PC-3 (cell line): Measurements from ENCODE around the gene DNAJB2. TPM values are rescaled to one million over a fixed set of nuclear protein-coding genes. Genes with fewer than 3 reads are reported as not detected.
A peak's percentile ranks its signal among the peaks of the same experiment; 100 is the strongest.

ENCODE experiments used
- ATAC-seq: fragments of 200-7000 bp; cut with Tn5 transposase; 2 replicates; pipeline ENCODE4 v1.9.1; 2020; ENCODE audit warnings: mild to moderate bottlenecking, moderate library complexity
- BruUV-seq: library from RNA; stranded (reverse); fragments of 400-500 nt; replicated peaks from 2 replicates; lab custom pipeline; 2021; lab: Mats Ljungman, UMichigan
- CTCF ChIA-PET: fragments of 300-600 bp; sonication (Branson Sonifier 250); formaldehyde crosslinking; loops from one replicate; lab custom pipeline; 2022; ENCODE audit warnings: antibody characterized with exemption; lab: Charles Lee
- POLR2A ChIA-PET: fragments of 300-600 bp; sonication (Branson Sonifier 250); formaldehyde crosslinking; loops from one replicate; lab custom pipeline; 2022; ENCODE audit warnings: antibody characterized with exemption; ENCODE audit not compliant: unreplicated experiment; lab: Charles Lee
- DNase-seq: peaks from one replicate; pipeline ENCODE4 v3.0.0-alpha.2; 2015
- H2AFZ ChIP-seq: fragments of 300-600 bp; sonication (generic); 2 replicates; pipeline ENCODE4 v1.6.0; 2016; ENCODE audit warnings: antibody characterized with exemption, low read length
- H3F3A ChIP-seq: fragments of 300-600 bp; sonication (generic); one replicate; pipeline ENCODE4 v1.6.0; 2017; ENCODE audit warnings: antibody characterized with exemption, low read length, control low read depth, mild to moderate bottlenecking; ENCODE audit not compliant: unreplicated experiment
- H3K27ac ChIP-seq: fragments of 300-600 bp; sonication (generic); 2 replicates; pipeline ENCODE4 v1.5.1; 2016; ENCODE audit warnings: mild to moderate bottlenecking, low read length
- H3K27me3 ChIP-seq: fragments of 300-600 bp; sonication (generic); 2 replicates; pipeline ENCODE4 v1.6.1; 2016; ENCODE audit warnings: low read length, mixed read lengths
- H3K36me3 ChIP-seq: fragments of 300-600 bp; sonication (generic); 2 replicates; pipeline ENCODE4 v1.6.1; 2016; ENCODE audit warnings: low read depth, mixed run types, low read length, mixed read lengths
- H3K4me1 ChIP-seq: fragments of 300-600 bp; sonication (generic); 2 replicates; pipeline ENCODE4 v1.5.1; 2016; ENCODE audit warnings: low read length; ENCODE audit not compliant: insufficient read depth
- H3K4me2 ChIP-seq: fragments of 300-600 bp; sonication (generic); 2 replicates; pipeline ENCODE4 v1.6.0; 2016; ENCODE audit warnings: low read length
- H3K4me3 ChIP-seq: fragments of 300-600 bp; sonication (generic); 2 replicates; pipeline ENCODE4 v1.5.1; 2016; ENCODE audit warnings: mild to moderate bottlenecking, low read length, mixed read lengths
- H3K79me2 ChIP-seq: fragments of 300-600 bp; sonication (generic); 2 replicates; pipeline ENCODE4 v1.6.1; 2017; ENCODE audit warnings: low read length, mixed read lengths
- H3K9ac ChIP-seq: fragments of 300-600 bp; sonication (generic); 2 replicates; pipeline ENCODE4 v1.6.0; 2016; ENCODE audit warnings: mild to moderate bottlenecking, low read length
- H3K9me2 ChIP-seq: fragments of 300-600 bp; sonication (generic); replicated peaks from 2 replicates; pipeline ENCODE4 v1.6.1; 2016; ENCODE audit warnings: mixed run types, low read length, mixed read lengths
- H3K9me3 ChIP-seq: fragments of 300-600 bp; sonication (generic); 2 replicates; pipeline ENCODE4 v1.6.1; 2016; ENCODE audit warnings: low read length, mixed read lengths
- H4K20me1 ChIP-seq: fragments of 300-600 bp; sonication (generic); 2 replicates; pipeline ENCODE4 v1.6.1; 2016; ENCODE audit warnings: low read length, mixed read lengths
- EZH2 ChIP-seq: fragments of 300-600 bp; sonication (generic); IDR thresholded peaks from one replicate; pipeline ENCODE4 v1.6.1; 2017; ENCODE audit warnings: antibody characterized with exemption, mild to moderate bottlenecking, low read length; ENCODE audit not compliant: unreplicated experiment
- EZH2phosphoT487 ChIP-seq: fragments of 300-600 bp; sonication (generic); IDR thresholded peaks from 2 replicates; pipeline ENCODE4 v1.6.1; 2018; ENCODE audit warnings: mild to moderate bottlenecking, antibody characterized with exemption, low read length, borderline replicate concordance
- intact Hi-C: fragments of 100-400 bp; cut with micrococcal nuclease; formaldehyde crosslinking; loops from 2 replicates; pipeline ENCODE4 v1.9.0; 2023
- total RNA-seq: library from RNA; depleted of rRNA; stranded (reverse); fragments of >200 nt; gene quantifications from 2 replicates; pipeline ENCODE4 v1.2.3, GENCODE V29; 2014
- TF ChIP-seq, protein P1 (sequence below): fragments of 300-600 bp; sonication (generic); conservative IDR thresholded peaks from 2 replicates; pipeline ENCODE4 v1.5.1; 2017; ENCODE audit warnings: antibody characterized with exemption, low read depth, mild to moderate bottlenecking, low read length

Gene DNAJB2
- total RNA-seq, 1 experiment from 2014 or later, result 62.3 TPM

DNA sequence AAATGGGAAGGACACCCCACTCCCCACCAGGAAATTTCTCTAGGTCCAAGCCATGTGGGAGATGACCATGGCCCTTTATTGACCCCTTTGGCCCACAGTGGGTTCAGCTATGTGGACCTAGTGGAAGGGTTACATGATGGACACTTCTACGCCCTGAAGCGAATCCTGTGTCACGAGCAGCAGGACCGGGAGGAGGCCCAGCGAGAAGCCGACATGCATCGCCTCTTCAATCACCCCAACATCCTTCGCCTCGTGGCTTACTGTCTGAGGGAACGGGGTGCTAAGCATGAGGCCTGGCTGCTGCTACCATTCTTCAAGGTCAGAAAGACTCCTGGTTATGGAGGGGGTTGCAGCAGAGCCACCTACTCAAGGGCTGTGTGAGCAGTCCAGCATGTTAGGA lies 32.6 kb upstream of the DNAJB2 start:
- peaks cover 37% of the 10 kb centered on the region for H3K79me2 ChIP-seq
- no peak overlapping the region for H2AFZ ChIP-seq
- peak overlapping the region; percentile 88; the same call in 1 of the 2 replicates for H3K4me3 ChIP-seq
- intact Hi-C loops, result no loop called here
- no peaks in the 10 kb centered on the region for H3K9me2 ChIP-seq
- H3K4me2 ChIP-seq, result peak overlapping the region; percentile 92
- H3K9me3 ChIP-seq, result no peaks in the 10 kb centered on the region
- ChIA-PET CTCF (no interaction called here), POLR2A (no interaction called here)
- H3F3A ChIP-seq, result peaks cover 5% of the 10 kb centered on the region
- no peaks in the 10 kb centered on the region for H3K27me3 ChIP-seq
- no peaks in the 10 kb centered on the region for H4K20me1 ChIP-seq
- TF ChIP-seq EZH2 (no peak), EZH2phosphoT487 (no peak)
- TF ChIP-seq, protein P1, sequence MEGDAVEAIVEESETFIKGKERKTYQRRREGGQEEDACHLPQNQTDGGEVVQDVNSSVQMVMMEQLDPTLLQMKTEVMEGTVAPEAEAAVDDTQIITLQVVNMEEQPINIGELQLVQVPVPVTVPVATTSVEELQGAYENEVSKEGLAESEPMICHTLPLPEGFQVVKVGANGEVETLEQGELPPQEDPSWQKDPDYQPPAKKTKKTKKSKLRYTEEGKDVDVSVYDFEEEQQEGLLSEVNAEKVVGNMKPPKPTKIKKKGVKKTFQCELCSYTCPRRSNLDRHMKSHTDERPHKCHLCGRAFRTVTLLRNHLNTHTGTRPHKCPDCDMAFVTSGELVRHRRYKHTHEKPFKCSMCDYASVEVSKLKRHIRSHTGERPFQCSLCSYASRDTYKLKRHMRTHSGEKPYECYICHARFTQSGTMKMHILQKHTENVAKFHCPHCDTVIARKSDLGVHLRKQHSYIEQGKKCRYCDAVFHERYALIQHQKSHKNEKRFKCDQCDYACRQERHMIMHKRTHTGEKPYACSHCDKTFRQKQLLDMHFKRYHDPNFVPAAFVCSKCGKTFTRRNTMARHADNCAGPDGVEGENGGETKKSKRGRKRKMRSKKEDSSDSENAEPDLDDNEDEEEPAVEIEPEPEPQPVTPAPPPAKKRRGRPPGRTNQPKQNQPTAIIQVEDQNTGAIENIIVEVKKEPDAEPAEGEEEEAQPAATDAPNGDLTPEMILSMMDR, result no peak
- ATAC-seq (no peak), DNase-seq (no peak)
- BruUV-seq, result no TSS peak
- H3K9ac ChIP-seq, result no peak overlapping the region
- H3K36me3 ChIP-seq, result peaks cover 14% of the 10 kb centered on the region
- H3K27ac ChIP-seq, result no peak overlapping the region
- H3K4me1 ChIP-seq, result peaks cover 57% of the 10 kb centered on the region

DNA sequence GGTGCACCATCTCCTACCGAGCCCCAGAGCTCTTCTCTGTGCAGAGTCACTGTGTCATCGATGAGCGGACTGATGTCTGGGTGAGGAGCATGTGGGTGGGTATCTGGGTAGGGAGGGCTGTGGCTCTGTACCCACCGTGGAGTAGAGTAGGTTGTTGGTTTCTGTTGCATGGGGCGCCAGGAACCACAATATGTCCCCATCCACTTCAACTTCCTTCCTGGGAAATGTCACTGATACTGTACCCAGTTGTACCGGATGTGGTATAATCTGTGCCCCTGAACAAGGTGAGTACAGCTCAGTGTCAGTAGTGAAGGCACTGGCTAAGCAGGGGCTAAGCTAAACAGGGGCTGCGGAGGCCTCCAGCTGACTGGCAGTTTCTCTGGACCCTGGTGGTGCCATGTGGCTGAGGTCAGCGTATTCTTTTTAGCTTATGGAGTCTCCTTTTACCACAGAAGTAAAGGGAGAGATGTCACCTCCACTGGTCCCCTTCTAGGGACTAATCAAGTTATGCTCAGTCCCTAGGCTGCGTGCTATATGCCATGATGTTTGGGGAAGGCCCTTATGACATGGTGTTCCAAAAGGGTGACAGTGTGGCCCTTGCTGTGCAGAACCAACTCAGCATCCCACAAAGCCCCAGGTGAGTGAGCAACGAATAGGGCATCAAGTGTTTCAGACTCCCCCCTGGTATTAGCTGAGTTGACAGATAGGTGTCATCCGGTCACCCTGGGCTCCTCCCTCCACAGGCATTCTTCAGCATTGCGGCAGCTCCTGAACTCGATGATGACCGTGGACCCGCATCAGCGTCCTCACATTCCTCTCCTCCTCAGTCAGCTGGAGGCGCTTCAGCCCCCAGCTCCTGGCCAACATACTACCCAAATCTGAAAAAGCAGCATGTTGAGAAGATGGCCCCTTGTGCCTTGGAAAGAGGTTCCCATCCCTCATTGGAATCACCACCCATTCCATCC lies 31.2 kb upstream of the DNAJB2 start:
- Histone ChIP-seq H3K27me3 (no peaks in the 10 kb centered on the region), H3K4me2 (peak overlapping the region; percentile 70; the same call in 1 of the 2 replicates), H2AFZ (no peak overlapping the region), H3K4me1 (peaks cover 69% of the 10 kb centered on the region), H3K9me2 (no peaks in the 10 kb centered on the region), H3K36me3 (peaks cover 14% of the 10 kb centered on the region), H3K27ac (peak overlapping the region; percentile 93), H3K79me2 (peaks cover 51% of the 10 kb centered on the region), H4K20me1 (no peaks in the 10 kb centered on the region), H3K4me3 (no peak overlapping the region), H3K9ac (no peak overlapping the region), H3F3A (peaks cover 5% of the 10 kb centered on the region), H3K9me3 (no peaks in the 10 kb centered on the region)
- ATAC-seq (no peak), DNase-seq (no peak)
- TF ChIP-seq, protein P1, result no peak
- TF ChIP-seq EZH2phosphoT487, result no peak
- TF ChIP-seq EZH2, result no peak
- no TSS peak for BruUV-seq
- ChIA-PET CTCF (interaction anchor here (2.1 kb wide), 1 partner anchor 47 kb away, joined by 17 read pairs; no protein-coding TSS in a partner anchor), POLR2A (no interaction called here)
- intact Hi-C loops, result loop anchor here (2.0 kb wide), 2 partner anchors 27 to 47 kb away; no protein-coding TSS in a partner anchor
